Activated CD8-positive, alpha-beta memory T cell treated with anti-CD3 and anti-CD28 coated beads, Interleukin-2, amount 50 U/mL, for 1 hour (primary cell): ENCODE data around the gene ATPAF1.

Source experiments
- DNase-seq: peaks from one replicate; pipeline ENCODE4 v3.0.0-alpha.2; 2020; ENCODE audit errors: extremely low read depth

The ATPAF1 gene

GRCh38 chr1:46650491-46650890 lies 17.7 kb downstream of the ATPAF1 start:
- DNase-seq = no peak

- no peak for DNase-seq
Observed at GRCh38 chr1:46649764-46650163, 18.4 kb downstream of the ATPAF1 start.

- DNase-seq = no peak
Observed at GRCh38 chr1:46647611-46648010, 20.6 kb downstream of the ATPAF1 start.

GRCh38 chr1:46646844-46647243 lies 21.3 kb downstream of the ATPAF1 start:
- DNase-seq = no peak

- DNase-seq = no peak
Observed at GRCh38 chr1:46646331-46646730, 21.8 kb downstream of the ATPAF1 start.

GRCh38 chr1:46645815-46646214 lies 22.3 kb downstream of the ATPAF1 start:
- no peak for DNase-seq

GRCh38 chr1:46643368-46643775 lies 24.8 kb downstream of the ATPAF1 start:
- DNase-seq = no peak

GRCh38 chr1:46642115-46642680 lies 26.0 kb downstream of the ATPAF1 start:
- DNase-seq = no peak

GRCh38 chr1:46639547-46639946 lies 28.6 kb downstream of the ATPAF1 start:
- no peak for DNase-seq

- DNase-seq = no peak
Observed at GRCh38 chr1:46638921-46639320, 29.2 kb downstream of the ATPAF1 start.

- no peak for DNase-seq
Observed at GRCh38 chr1:46637444-46638083, 30.6 kb downstream of the ATPAF1 start.

GRCh38 chr1:46635205-46635604 lies 33.0 kb downstream of the ATPAF1 start:
- no peak for DNase-seq

GRCh38 chr1:46630719-46631118 lies 37.4 kb downstream of the ATPAF1 start:
- no peak for DNase-seq

- no peak for DNase-seq
Observed at GRCh38 chr1:46623743-46624644, 44.2 kb downstream of the ATPAF1 start.

GRCh38 chr1:46622344-46622743 lies 45.8 kb downstream of the ATPAF1 start:
- DNase-seq = no peak

- no peak for DNase-seq
Observed at GRCh38 chr1:46621930-46622329, 46.2 kb downstream of the ATPAF1 start.

- DNase-seq = no peak
Observed at GRCh38 chr1:46619656-46620258, 48.4 kb downstream of the ATPAF1 start.

GRCh38 chr1:46618754-46619415 lies 49.3 kb downstream of the ATPAF1 start:
- no peak for DNase-seq

- no peak for DNase-seq
Observed at GRCh38 chr1:46617833-46618232, 50.3 kb downstream of the ATPAF1 start.

- no peak for DNase-seq
Observed at GRCh38 chr1:46617108-46617800, 50.9 kb downstream of the ATPAF1 start.
